K562 (cell line): ENCODE measurements around the gene RGS8. TPM values are rescaled to one million over a fixed set of nuclear protein-coding genes. Genes with fewer than 3 reads are reported as not detected.

Source experiments
- ARID4B ChIP-seq: sonication (generic); formaldehyde crosslinking; IDR thresholded peaks from 2 replicates; pipeline ENCODE4 v1.8.0; 2022; ENCODE audit warnings: mild to moderate bottlenecking, missing genetic modification reagents
- LARP7 ChIP-seq: fragments of 450-650 bp; IDR thresholded peaks from 2 replicates; pipeline ENCODE4 v1.6.1; 2016
- MBD2 ChIP-seq: sonication (generic); IDR thresholded peaks from 2 replicates; pipeline ENCODE4 v1.6.1; 2016; ENCODE audit warnings: low read depth, borderline replicate concordance
- MEF2D ChIP-seq: conservative IDR thresholded peaks from 2 replicates; pipeline ENCODE4 v1.6.1; 2016; ENCODE audit warnings: low read depth, missing genetic modification characterization, missing compliant biosample characterization
- TCF7 ChIP-seq: sonication (generic); IDR thresholded peaks from 2 replicates; pipeline ENCODE4 v1.6.1; 2016; ENCODE audit warnings: antibody characterized with exemption, borderline replicate concordance
- ZFPM2 ChIP-seq: fragments of 250-450 bp; sonication (Bioruptor Pico); IDR thresholded peaks from 2 replicates; pipeline ENCODE4 v1.5.1; 2022; ENCODE audit warnings: mild to moderate bottlenecking
- polyA plus RNA-seq, 8 experiments: library from polyadenylated mRNA; depleted of rRNA in 4 of 8; stranded (reverse) in 5 of 8; unstranded in 3 of 8; fragments of >200 nt; fragmentation: Nextera tagmentation in 2 of 8; fragmentation: Illumina TruSeq in 1 of 8; extraction: Ambion mirVana in 2 of 8; extraction: Trizol in 1 of 8; gene quantifications; 2 replicates each; pipeline versions ENCODE4 v1.2.1 to v1.2.3, GENCODE V29; 2011 to 2014; ENCODE audit warnings: inconsistent platforms in 1 of 8, missing spikeins in 1 of 8
- total RNA-seq, 7 experiments: library from RNA; depleted of rRNA in 6 of 7; stranded (reverse); fragments of >200 nt in 6 of 7; fragmentation: Illumina TruSeq in 2 of 7; extraction: Trizol in 2 of 7; gene quantifications; 2 replicates each; pipeline versions ENCODE4 v1.2.1 to v1.2.3, GENCODE V29; 2011 to 2021; ENCODE audit warnings: low replicate concordance in 1 of 7
- TF ChIP-seq, protein P1 (sequence below): sonication (generic); formaldehyde crosslinking; IDR thresholded peaks from 2 replicates; pipeline ENCODE4 v1.8.1; 2023; ENCODE audit warnings: mild to moderate bottlenecking, missing genetic modification reagents

The RGS8 gene
- total and polyA plus RNA-seq, 9 of the 15 experiments (the other 6 are each of a cell fraction or from before 2014, with no cell fraction given): not detected

GRCh38 chr1:182658055-182658454 is 26.3 kb downstream of the RGS8 start (continued):
- TF ChIP-seq, protein P1, sequence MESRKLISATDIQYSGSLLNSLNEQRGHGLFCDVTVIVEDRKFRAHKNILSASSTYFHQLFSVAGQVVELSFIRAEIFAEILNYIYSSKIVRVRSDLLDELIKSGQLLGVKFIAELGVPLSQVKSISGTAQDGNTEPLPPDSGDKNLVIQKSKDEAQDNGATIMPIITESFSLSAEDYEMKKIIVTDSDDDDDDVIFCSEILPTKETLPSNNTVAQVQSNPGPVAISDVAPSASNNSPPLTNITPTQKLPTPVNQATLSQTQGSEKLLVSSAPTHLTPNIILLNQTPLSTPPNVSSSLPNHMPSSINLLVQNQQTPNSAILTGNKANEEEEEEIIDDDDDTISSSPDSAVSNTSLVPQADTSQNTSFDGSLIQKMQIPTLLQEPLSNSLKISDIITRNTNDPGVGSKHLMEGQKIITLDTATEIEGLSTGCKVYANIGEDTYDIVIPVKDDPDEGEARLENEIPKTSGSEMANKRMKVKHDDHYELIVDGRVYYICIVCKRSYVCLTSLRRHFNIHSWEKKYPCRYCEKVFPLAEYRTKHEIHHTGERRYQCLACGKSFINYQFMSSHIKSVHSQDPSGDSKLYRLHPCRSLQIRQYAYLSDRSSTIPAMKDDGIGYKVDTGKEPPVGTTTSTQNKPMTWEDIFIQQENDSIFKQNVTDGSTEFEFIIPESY (CRISPR knock-in tag): no peak
- TF ChIP-seq TCF7 (no peak), ZFPM2 (CRISPR knock-in tag) (no peak), MBD2 (no peak), LARP7 (no peak), ARID4B (CRISPR knock-in tag) (no peak), MEF2D (tag) (no peak)
